ENCODE measurements around the gene REC8. TPM values are rescaled to one million over a fixed set of nuclear protein-coding genes. Genes with fewer than 3 reads are reported as not detected.
"Not testable (repeated sequence)": the region's sequence is repeated elsewhere in the genome, so short reads cannot be mapped to it uniquely, and the experiment has no call there.

The REC8 gene
- total RNA-seq, 1 donor from 2014 or later = 1.7 TPM

DNA sequence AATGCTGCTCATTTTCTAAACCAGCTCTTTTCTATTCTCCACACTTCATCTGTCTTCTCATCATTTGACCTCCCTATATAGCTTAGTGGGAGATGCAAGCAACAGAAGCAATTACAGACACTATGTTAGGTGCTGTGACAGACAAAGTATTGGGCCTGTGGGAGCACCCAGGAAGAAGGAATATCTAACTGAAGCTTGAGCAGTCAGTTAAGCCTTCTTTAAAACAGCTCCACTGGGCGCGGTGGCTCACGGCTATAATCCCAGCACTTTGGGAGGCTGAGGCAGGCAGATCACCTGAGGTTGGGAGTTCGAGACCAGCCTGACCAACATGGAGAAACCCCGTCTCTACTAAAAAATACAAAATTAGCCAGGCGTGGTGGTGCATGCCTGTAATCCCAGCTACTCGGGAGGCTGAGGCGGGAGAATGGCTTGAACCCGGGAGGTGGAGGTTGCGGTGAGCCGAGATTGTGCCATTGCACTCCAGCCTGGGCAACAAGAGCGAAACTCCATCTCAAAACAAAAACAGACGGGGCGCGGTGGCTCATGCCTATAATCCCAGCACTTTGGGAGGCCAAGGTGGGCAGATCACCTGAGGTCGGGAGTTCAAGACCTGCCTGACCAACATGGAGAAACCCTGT lies 31.5 kb downstream of the REC8 start:
- DNase-seq (ENCODE audit: low read depth in 2 of 2) = not testable (repeated sequence)

DNA sequence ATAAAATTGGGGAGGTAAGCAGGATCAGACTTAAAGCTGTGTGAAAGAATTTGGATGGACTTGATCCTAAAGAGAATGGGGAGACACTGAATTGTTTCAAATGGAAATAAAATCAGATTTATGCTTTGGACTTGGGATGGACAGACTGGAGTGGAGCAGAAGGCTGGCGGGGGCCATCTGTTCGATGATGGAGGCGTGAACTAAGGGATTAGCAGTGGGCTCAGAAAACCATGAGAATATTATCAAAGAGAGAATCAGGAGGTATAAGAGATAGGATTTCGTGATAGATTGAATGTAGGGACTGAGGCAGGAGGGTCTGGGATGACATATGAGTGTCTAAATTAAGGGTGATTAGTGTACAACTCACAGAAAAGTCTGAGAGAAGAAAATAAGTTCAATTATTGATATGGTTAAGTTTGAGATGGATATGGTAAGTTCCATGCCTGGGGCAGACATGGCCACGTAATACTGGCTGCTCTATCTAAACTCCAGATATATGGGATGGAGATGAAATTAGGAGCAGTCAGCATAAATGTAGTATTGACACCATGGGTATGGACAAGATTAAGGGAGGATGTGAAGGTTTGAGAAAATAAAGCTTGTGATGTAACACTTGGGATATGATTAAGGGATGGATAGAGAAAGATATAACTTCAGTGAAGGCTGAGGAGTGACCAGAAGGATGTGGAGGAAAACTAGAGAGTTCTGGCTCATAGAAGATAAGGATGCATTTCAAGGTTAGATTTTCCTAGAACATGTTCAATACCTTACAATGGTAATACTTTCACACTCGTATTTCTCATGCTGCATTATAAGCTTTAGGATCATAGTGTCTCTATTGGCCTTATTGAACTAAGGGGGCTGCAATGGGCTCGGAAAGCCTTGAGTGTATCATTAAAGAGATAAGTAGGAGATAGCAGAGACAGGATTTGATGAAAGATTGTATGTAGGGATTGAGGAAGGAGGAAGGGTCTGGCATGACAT lies 32.6 kb downstream of the REC8 start:
- no peak for DNase-seq (ENCODE audit: low read depth in 2 of 2)

DNA sequence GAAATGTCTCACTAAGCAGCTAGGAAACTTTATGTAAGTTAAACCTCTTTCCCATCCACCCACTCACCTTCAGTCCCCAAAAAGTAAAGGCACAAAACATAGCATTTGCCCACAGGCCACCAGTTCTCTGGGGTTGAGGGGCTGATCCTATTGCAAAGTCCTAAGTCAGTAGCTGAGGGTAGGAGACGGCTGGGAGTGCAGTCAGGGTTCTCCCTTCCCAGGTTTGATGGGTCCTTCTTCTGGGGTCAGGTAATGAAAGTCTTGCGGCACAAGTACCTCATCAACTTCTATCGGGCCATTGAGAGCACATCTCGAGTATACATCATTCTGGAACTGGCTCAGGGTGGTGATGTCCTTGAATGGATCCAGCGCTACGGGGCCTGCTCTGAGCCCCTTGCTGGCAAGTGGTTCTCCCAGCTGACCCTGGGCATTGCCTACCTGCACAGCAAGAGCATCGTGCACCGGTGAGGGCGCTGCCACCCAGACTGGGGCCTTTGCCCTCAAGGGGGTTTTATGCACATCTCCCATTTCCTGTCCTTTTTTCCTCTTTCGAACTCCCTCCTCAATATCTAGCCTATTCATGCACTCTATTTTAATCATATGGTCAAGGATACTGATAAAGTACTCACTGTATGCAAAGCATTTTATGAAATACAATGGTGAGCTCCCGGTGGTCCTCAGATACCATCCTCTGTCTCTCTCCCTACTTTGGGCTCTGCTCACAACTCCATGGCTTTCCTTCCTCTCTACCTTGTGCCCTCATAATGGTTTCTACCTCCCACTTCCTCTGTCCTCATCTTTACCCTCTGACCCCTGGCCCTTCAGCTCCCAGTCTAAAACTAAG lies 34.6 kb downstream of the REC8 start:
- no peak for DNase-seq (ENCODE audit: low read depth in 2 of 2)

DNA sequence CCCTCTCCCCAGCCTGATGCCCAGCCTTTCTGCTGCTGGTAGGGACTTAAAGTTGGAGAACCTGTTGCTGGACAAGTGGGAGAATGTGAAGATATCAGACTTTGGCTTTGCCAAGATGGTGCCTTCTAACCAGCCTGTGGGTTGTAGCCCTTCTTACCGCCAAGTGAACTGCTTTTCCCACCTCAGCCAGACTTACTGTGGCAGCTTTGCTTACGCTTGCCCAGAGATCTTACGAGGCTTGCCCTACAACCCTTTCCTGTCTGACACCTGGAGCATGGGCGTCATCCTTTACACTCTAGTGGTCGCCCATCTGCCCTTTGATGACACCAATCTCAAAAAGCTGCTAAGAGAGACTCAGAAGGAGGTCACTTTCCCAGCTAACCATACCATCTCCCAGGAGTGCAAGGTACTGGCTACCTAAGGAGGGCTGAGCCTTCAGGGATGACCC lies 35.2 kb downstream of the REC8 start:
- DNase-seq (ENCODE audit: low read depth in 2 of 2) = no peak

DNA sequence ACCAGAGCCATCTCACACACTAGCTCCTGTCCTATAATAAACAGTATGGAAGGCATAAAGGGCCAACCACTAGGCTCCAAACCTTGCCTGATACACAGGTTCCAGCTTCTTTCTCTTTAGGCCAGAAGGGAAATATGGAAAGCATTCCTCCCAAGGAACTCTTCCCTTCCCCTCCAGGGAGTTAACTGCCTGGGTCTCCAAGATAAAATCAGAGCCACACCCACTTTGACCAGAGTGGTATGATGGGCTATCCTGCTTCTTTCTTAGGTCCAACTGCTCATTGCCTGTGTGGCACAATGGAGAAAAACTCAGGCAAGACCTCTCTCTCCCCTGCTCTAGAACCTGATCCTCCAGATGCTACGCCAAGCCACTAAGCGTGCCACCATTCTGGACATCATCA lies 35.7 kb downstream of the REC8 start:
- DNase-seq (ENCODE audit: low read depth in 2 of 2) = no peak

DNA sequence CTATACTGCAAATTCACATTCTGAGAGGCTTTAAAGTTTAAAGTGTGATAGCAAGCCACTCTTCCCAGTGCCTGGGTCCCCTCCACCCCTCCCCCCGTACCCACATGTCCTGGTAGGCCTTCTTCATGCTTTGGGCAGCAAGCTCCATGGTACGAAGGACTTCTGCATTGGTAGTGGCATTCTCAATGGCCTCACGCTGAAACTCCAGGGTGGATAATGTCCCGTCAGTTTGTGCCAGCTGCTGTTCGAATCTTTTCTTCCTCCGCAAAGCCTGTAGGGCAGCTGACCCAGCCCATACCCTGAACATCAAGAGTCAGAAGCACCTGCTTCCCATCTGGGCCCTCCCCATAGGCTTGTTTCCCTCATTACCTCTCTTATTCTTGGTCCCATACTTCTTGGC lies 39.4 kb downstream of the REC8 start:
- DNase-seq (ENCODE audit: low read depth in 2 of 2) = no peak

DNA sequence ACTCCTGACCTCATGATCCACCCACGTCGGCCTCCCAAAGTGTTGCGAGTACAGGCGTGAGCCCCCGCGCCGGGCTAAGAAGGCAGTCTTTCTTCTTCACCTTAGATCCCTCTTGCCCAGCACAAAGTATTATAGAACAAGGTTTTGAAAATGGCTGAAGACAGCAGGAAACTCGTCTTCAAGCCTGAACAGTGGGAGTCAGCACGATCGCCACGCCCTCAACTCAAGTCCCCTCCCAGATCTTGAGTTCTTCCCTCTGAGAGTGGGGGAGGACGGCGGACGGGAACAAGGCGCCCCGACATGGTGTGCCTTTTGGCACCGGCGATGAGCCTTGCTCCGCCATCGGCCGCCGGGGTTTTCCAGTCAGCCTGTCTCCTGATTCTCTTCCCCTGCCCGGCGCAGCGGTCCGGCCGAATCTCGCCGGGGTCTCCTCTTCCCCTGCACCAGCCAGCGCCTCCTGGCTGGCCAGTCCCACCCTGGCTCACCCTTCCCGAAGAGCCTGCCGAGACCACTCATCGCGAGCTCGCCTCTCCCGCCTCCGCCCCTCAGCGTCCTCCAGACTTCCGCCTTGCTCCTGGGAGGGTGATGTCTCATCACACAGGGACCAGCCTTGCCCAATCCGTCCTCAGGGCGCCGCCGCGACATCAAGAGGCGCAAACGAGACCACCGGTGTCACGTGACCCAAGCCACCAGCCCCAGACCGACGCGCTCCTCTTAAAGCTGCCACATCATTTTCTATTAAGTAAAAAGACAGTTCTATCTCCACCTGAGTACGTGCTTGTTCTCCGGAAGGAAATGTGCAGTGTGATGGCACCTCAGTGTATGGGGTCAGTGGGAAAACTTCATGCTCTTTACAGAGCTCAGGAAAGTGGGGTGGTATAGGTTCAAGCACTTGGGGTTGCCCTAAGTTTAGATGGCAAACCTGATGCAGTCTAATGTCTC lies 41.3 kb downstream of the REC8 start, which contains the start of gene CHMP4A:
Gene CHMP4A (minus strand): TSS at position 565 of the 942 bp plus-strand sequence. CDS start 49 bp downstream, at position 516.
- peak; percentile 90 to 98 for DNase-seq (ENCODE audit: low read depth in 2 of 2)

DNA sequence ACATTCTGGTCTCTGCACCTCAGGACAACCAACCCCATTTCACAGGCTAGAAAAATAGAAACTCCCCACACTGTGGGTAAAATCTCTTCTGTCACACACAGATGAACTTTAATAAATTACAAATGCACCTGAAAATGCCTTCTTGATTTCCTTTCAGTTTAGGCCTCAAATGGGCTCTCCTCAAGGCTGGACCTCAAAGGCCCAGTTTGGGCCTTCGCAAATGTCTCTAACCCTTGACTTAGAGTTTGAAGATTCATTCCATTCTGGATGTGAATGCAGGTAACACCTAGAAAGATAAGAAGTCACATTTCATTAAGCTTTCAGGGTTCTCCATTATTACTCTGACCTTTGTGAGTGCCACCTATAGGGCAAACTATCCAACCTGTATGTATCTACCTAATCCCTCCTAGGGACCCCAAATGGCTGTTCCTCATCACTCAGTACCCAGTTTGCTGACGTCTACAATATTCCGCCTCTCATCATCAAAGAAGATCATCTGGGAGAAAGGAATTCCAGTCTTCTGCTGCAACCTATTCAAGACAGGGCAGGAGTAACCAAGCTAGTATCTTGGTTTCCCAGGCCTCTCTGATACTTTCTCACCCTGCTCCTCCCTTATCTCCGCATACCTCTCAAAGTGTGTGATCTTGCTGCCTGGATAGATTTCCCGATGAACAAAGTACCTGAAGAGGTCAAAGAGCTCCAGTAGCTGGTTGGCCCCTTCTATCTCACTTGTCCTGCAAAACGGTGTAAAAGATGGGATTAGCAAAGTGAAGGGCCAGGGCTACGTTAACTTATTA lies 42.2 kb downstream of the REC8 start:
- DNase-seq (ENCODE audit: low read depth in 2 of 2) = no peak

DNA sequence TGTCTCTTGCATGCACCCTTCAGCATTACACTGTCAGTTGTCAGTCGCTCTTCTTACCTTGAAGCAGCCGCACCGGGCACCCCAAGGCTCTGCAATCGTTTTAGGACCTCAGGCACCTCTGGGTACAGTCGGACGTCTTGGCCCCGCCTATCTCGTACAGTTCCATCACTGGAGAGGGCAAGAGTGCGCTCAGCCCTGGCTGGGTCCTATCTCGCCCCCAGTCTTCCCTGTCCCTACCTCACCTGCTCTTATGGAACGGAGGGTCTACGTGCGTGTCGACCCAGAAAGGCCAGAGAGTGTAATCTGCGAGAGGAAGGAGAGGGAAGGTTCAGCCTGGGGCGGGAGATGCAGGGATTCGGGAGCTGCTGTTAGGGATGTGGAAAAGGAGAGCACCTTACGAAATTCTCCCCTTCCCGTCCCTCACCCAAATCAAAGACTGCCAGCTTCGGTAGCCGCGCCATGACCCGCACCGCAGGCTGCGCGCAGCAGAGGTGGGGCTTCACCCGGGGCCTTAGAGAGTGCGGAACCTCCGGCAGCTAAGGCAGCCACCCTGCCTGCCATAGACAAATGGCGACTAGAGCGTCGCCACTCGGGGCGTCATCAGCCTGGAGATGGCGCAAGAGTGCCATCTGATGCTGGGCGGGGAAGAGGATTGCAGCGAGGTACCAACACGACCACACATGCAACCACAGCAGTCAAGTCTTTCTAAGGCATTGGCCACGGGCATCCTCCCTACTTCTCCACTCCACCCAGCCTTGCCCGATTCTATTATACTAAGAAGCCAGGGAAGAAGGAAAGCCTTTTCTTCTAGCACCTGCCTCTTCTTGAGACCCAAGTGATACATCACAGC lies 43.8 kb downstream of the REC8 start, which contains the start of gene MDP1:
Gene MDP1 (minus strand): TSS at position 572 of the 850 bp plus-strand sequence. CDS start 111 bp downstream, at position 461.
- peak; percentile 83 to 90 for DNase-seq (ENCODE audit: low read depth in 2 of 2)

DNA sequence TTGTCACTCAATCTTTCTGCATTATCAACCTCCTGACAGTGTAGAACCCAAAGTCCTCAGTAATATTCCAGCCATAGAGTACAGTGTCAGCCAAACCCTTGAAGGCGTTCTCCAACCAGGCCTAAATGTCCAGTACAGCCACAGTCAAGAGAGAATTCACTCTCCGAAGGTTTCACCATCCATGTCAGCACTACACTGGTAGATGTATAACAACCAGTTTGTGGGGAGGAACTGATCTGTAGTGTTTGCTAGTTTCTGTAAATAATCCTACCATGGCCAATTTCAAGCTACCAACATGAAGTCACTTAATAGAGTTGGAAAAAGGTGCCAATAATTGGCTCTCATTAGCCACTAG lies 44.4 kb downstream of the REC8 start:
- DNase-seq (ENCODE audit: low read depth in 2 of 2) = no peak

DNA sequence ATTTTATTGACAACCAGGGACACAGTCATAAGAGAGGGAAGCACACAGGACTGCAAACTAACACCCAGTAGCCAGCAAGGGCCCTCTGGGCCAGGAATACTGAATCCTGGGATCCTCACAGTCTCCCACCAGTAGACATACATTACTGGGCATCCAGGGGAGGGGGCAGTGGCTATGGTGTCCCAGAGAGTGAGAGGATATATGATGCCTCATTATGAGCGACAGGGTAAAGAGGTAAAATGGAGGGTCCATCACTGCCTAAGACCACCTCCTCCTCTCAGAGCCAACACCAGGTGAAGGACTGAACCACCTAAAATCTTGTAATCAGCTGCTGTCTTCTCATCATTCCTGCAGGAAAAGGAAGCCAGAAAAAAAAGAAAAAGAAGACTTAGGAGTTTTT lies 45.0 kb downstream of the REC8 start:
- not testable (repeated sequence) for DNase-seq (ENCODE audit: low read depth in 2 of 2)

DNA sequence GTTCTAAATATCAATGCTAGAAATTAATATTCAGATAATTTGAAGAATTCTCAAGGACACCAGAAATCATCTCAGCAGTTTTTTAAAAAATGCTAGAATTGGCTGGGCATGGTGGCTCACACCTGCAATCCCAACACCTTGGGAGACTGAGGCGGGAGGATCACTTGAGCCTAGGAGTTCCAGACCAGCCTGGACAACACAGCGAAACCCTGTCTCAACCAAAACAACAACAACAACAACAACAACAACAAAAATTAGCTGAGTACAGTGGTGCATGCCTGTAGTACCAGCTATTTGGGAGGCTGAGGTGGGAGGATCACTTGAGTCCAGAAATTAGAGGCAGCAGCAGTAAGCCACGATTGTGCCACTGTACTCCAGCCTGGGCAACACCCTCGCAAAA lies 47.2 kb downstream of the REC8 start:
- DNase-seq (ENCODE audit: low read depth in 2 of 2) = no peak

DNA sequence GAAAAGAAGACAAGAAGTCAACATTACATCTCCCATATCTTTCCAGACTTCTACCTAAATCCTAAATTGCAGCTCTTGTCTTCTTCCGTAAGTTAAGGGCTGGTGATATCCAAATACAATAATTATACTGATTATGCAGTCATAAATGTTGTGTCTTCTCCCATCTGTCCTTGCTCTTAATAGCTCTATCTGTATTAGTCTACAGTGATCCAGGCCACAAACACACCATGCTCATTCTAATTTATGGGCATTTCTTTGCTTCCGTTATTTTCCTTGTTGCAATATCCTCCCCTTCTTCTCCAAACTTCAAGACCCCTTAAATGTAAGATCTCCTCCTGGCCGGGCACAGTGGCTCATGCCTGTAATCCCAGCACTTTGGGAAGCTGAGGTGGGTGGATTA lies 47.6 kb downstream of the REC8 start:
- no peak for DNase-seq (ENCODE audit: low read depth in 2 of 2)

DNA sequence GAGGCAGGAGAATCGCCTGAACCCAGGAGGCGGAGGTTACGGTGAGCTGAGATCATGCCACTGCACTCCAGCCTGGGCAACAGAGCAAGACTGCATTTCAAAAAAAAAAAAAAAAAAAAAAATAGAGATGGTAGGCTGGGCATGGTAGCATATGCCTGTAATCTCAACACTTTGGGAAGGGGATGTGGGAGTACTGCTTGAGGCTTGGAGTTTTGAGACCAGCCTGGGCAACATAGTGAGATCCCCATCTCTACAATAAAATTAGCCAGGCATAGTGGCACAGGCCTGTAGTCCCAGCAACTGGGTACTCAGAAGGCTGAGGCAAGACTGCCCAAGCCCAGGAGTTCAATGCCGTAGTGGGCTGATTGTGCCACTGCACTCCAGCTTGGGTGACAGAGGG lies 51.1 kb downstream of the REC8 start:
- not testable (repeated sequence) for DNase-seq (ENCODE audit: low read depth in 2 of 2)

DNA sequence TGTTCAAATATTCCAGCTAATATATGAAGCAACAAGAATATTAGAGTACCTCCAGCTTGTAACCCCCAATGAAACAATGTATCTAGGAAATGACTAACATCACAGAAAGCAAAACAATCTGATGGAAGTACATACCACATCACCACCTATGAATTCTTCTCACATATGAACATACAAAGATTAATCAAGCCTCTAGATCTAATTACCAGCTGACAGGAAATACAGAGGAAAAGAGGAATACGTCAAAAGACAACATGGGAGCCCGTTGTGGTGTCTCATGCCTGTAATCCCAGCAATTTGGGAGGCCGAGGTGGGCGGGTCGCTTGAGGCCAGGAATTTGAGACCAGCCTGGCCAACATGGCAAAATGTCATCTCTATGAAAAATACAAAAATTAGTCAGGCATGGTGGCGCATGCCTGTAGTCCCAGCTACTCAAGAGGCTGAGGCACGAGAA lies 52.8 kb downstream of the REC8 start:
- peak; percentile 97 to 98 for DNase-seq (ENCODE audit: low read depth in 2 of 2)

DNA sequence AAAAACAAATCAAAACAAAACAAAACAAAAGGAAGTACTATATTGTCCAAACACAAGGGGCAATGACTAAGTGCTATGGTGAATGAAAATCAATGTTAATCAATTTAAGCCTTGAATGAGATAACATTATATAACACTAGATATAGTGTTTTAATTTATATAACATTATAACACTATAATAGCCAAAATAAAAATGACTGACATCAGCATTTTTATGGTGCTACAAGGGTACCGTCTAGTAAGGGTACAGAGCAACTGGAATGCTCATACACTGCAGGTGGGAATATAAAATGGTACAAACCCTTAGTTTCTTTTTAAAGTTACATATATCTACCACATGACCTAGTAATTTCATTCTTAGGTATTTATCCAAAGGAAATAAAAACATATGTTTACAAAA lies 54.6 kb downstream of the REC8 start:
- no peak for DNase-seq (ENCODE audit: low read depth in 2 of 2)

DNA sequence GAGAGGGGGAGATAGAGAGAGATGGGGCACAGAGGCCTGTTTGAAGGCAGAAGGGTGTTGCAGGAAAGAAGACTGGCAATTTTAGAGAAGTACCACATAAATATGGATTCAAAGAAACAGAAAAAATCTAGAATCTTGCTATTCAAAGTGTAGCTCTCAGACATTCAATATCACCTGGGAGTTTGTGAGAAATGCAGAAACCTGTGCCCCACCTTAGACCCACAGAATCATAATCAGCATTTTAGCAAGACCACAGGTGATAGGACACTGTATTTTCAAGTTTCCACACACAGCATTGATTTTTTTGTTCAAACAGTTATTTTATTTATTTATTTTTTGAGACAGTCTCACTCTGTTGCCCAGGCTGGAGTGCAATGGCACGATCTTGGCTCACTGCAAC lies 57.0 kb downstream of the REC8 start:
- no peak for DNase-seq (ENCODE audit: low read depth in 2 of 2)

Measured in dermis microvascular lymphatic vessel endothelial cell (primary cell).